ENCODE results near the gene CYB561D2. TPM values are rescaled to one million over a fixed set of nuclear protein-coding genes. Genes with fewer than 3 reads are reported as not detected.

The CYB561D2 gene
- total RNA-seq, 1 experiment from 2014 or later, result 27.5 TPM

- H3K9me3 ChIP-seq (ENCODE audit: control insufficient read depth, insufficient read depth, low read depth, low read length), result no peaks in the 10 kb centered on the region
- no peaks in the 10 kb centered on the region for H3K36me3 ChIP-seq (ENCODE audit: control insufficient read depth, insufficient read depth, low read length)
- no peaks in the 10 kb centered on the region for H3K27me3 ChIP-seq (ENCODE audit: control insufficient read depth, insufficient read depth, low read length)
- H3K4me1 ChIP-seq (ENCODE audit: control insufficient read depth, insufficient read depth, low read length), result no peaks in the 10 kb centered on the region
- no TSS peak for BruUV-seq (replicated peaks)
- ATAC-seq (no peak), DNase-seq (ENCODE audit: low read depth, low spot score) (no peak)
- TF ChIP-seq POLR2AphosphoS5 (IDR thresholded peaks at IDR 0.05; ENCODE audit: low read depth, low read length) (no peak), REST (IDR thresholded peaks at IDR 0.05; ENCODE audit: insufficient read depth in 1 of 2, low read depth in 2 of 2, low read length in 1 of 2) (no peak), SIN3A (IDR thresholded peaks at IDR 0.05; ENCODE audit: borderline replicate concordance, insufficient read depth, low read depth, low read length) (no peak), TCF7L2 (IDR thresholded peaks at IDR 0.05; ENCODE audit: low read depth, low read length) (no peak), CTCF (IDR thresholded peaks at IDR 0.05) (no peak)
- CTCF ChIA-PET, result interaction anchor here (0.6 to 0.7 kb wide), 2 partner anchors 9 to 161 kb away, joined by 5 to 6 read pairs; no protein-coding TSS in a partner anchor
- POLR2A ChIA-PET, result interaction anchor here (0.6 to 0.7 kb wide), 2 partner anchors 10 to 517 kb away, joined by 6 to 8 read pairs; no protein-coding TSS in a partner anchor
- H3K4me3 ChIP-seq (ENCODE audit: low read depth in 2 of 2, low read length in 2 of 2), result no peak overlapping the region
- intact Hi-C loops (cut with micrococcal nuclease; ENCODE audit: unreplicated experiment) (no loop called here), in situ Hi-C loops (cut with HindIII; ENCODE audit: low pct_unique_long_range_greater_than_20kb, low sequenced_read_pairs) (no loop called here)
- no peak overlapping the region for H3K27ac ChIP-seq (ENCODE audit: low read length)
These were observed 30.7 kb downstream of the CYB561D2 start for GRCh38 chr3:50381383-50381782.

- Histone ChIP-seq H3K27ac (ENCODE audit: low read length) (no peak overlapping the region), H3K9me3 (ENCODE audit: control insufficient read depth, insufficient read depth, low read depth, low read length) (no peaks in the 10 kb centered on the region), H3K4me1 (ENCODE audit: control insufficient read depth, insufficient read depth, low read length) (no peaks in the 10 kb centered on the region), H3K4me3 (ENCODE audit: low read depth in 2 of 2, low read length in 2 of 2) (no peak overlapping the region), H3K27me3 (ENCODE audit: control insufficient read depth, insufficient read depth, low read length) (no peaks in the 10 kb centered on the region), H3K36me3 (ENCODE audit: control insufficient read depth, insufficient read depth, low read length) (no peaks in the 10 kb centered on the region)
- ATAC-seq (no peak), DNase-seq (ENCODE audit: low read depth, low spot score) (no peak)
- no TSS peak for BruUV-seq (replicated peaks)
- in situ Hi-C loops (cut with HindIII; ENCODE audit: low pct_unique_long_range_greater_than_20kb, low sequenced_read_pairs), result no loop called here
- ChIA-PET POLR2A (no interaction called here), CTCF (no interaction called here)
- TF ChIP-seq TCF7L2 (IDR thresholded peaks at IDR 0.05; ENCODE audit: low read depth, low read length), result no peak
- TF ChIP-seq REST (IDR thresholded peaks at IDR 0.05; ENCODE audit: insufficient read depth in 1 of 2, low read depth in 2 of 2, low read length in 1 of 2), result no peak
- no peak for TF ChIP-seq SIN3A (IDR thresholded peaks at IDR 0.05; ENCODE audit: borderline replicate concordance, insufficient read depth, low read depth, low read length)
- TF ChIP-seq POLR2AphosphoS5 (IDR thresholded peaks at IDR 0.05; ENCODE audit: low read depth, low read length), result no peak
- no peak for TF ChIP-seq CTCF (IDR thresholded peaks at IDR 0.05)
- intact Hi-C loops (cut with micrococcal nuclease; ENCODE audit: unreplicated experiment), result no loop called here
These were observed 32.1 kb downstream of the CYB561D2 start for GRCh38 chr3:50382722-50383121.
